Glomerular visceral epithelial cell (primary cell): ENCODE measurements around the gene CUX1.
"Not testable (repeated sequence)": the region's sequence is repeated elsewhere in the genome, so short reads cannot be mapped to it uniquely, and the experiment has no call there.

Experiments used
- DNase-seq: peaks from one replicate; pipeline ENCODE4 v3.0.0-alpha.2; 2016; ENCODE audit errors: extremely low spot score

Gene CUX1

GRCh38 chr7:101869901-101870290 is 52.5 kb downstream of the CUX1 start:
- no peak for DNase-seq

GRCh38 chr7:101870361-101871062 is 53.1 kb downstream of the CUX1 start:
- DNase-seq = no peak

- DNase-seq = no peak
Observed at GRCh38 chr7:101871351-101871750, 53.9 kb downstream of the CUX1 start.

- DNase-seq = no peak
Observed at GRCh38 chr7:101874028-101874427, 56.6 kb downstream of the CUX1 start.

GRCh38 chr7:101875283-101875846 is 57.9 kb downstream of the CUX1 start:
- DNase-seq = no peak

GRCh38 chr7:101877882-101878591 is 60.6 kb downstream of the CUX1 start:
- no peak for DNase-seq

- no peak for DNase-seq
Observed at GRCh38 chr7:101878938-101879337, 61.5 kb downstream of the CUX1 start.

GRCh38 chr7:101879565-101879964 is 62.1 kb downstream of the CUX1 start:
- no peak for DNase-seq

- no peak for DNase-seq
Observed at GRCh38 chr7:101880282-101881054, 63.0 kb downstream of the CUX1 start.

- DNase-seq = peak; percentile 56
Observed at GRCh38 chr7:101882005-101882421, 64.6 kb downstream of the CUX1 start.

GRCh38 chr7:101882595-101883564 is 65.5 kb downstream of the CUX1 start:
- peak; percentile 94 for DNase-seq

- no peak for DNase-seq
Observed at GRCh38 chr7:101884671-101885596, 67.5 kb downstream of the CUX1 start.

- no peak for DNase-seq
Observed at GRCh38 chr7:101885597-101885955, 68.2 kb downstream of the CUX1 start.

- not testable (repeated sequence) for DNase-seq
Observed at GRCh38 chr7:101887352-101887751, 69.9 kb downstream of the CUX1 start.

- DNase-seq = not testable (repeated sequence)
Observed at GRCh38 chr7:101888564-101888963, 71.1 kb downstream of the CUX1 start.

GRCh38 chr7:101890749-101891523 is 73.5 kb downstream of the CUX1 start:
- no peak for DNase-seq

- DNase-seq = no peak
Observed at GRCh38 chr7:101891936-101892640, 74.7 kb downstream of the CUX1 start.

GRCh38 chr7:101893341-101894082 is 76.1 kb downstream of the CUX1 start:
- DNase-seq = no peak
